ENCODE measurements around the gene BECN2.

Gene BECN2

GRCh38 chr1:241957692-241958494 is at the start of gene BECN2:
TSS of gene BECN2 (plus strand) at chr1:241957767. CDS start at chr1:241957767, 0 bp downstream.
- Histone ChIP-seq H3K9ac (ENCODE audit: low read depth, low read length) (no peak within 1 kb of the TSS), H3K9me3 (ENCODE audit: control insufficient read depth, insufficient read depth, low read length) (no peaks in the 10 kb centered on the region), H3K4me1 (ENCODE audit: insufficient read depth, low read length) (no peaks in the 10 kb centered on the region), H3K36me3 (ENCODE audit: insufficient read depth, low read length) (no peaks in the 10 kb centered on the region)

- Histone ChIP-seq H3K9me3 (ENCODE audit: control insufficient read depth, insufficient read depth, low read length) (no peaks in the 10 kb centered on the region), H3K36me3 (ENCODE audit: insufficient read depth, low read length) (no peaks in the 10 kb centered on the region), H3K9ac (ENCODE audit: low read depth, low read length) (no peak overlapping the region), H3K4me1 (ENCODE audit: insufficient read depth, low read length) (no peaks in the 10 kb centered on the region; the same call in 1 of the 2 replicates)
Measured at GRCh38 chr1:241916196-241916595, 41.4 kb upstream of the BECN2 start.

GRCh38 chr1:241917487-241917886 is 40.1 kb upstream of the BECN2 start:
- Histone ChIP-seq H3K9ac (ENCODE audit: low read depth, low read length) (no peak overlapping the region), H3K9me3 (ENCODE audit: control insufficient read depth, insufficient read depth, low read length) (no peaks in the 10 kb centered on the region), H3K4me1 (ENCODE audit: insufficient read depth, low read length) (no peaks in the 10 kb centered on the region; the same call in 1 of the 2 replicates), H3K36me3 (ENCODE audit: insufficient read depth, low read length) (no peaks in the 10 kb centered on the region)

GRCh38 chr1:241918879-241919278 is 38.7 kb upstream of the BECN2 start:
- no peaks in the 10 kb centered on the region for H3K36me3 ChIP-seq (ENCODE audit: insufficient read depth, low read length)
- H3K4me1 ChIP-seq (ENCODE audit: insufficient read depth, low read length): no peaks in the 10 kb centered on the region; the same call in 1 of the 2 replicates
- H3K9me3 ChIP-seq (ENCODE audit: control insufficient read depth, insufficient read depth, low read length): no peaks in the 10 kb centered on the region
- no peak overlapping the region for H3K9ac ChIP-seq (ENCODE audit: low read depth, low read length)

GRCh38 chr1:241924080-241924808 is 33.3 kb upstream of the BECN2 start:
- no peaks in the 10 kb centered on the region; the same call in 1 of the 2 replicates for H3K4me1 ChIP-seq (ENCODE audit: insufficient read depth, low read length)
- no peak overlapping the region for H3K9ac ChIP-seq (ENCODE audit: low read depth, low read length)
- no peaks in the 10 kb centered on the region for H3K36me3 ChIP-seq (ENCODE audit: insufficient read depth, low read length)
- no peaks in the 10 kb centered on the region for H3K9me3 ChIP-seq (ENCODE audit: control insufficient read depth, insufficient read depth, low read length)

- Histone ChIP-seq H3K4me1 (ENCODE audit: insufficient read depth, low read length) (no peaks in the 10 kb centered on the region; the same call in 1 of the 2 replicates), H3K9ac (ENCODE audit: low read depth, low read length) (no peak overlapping the region), H3K36me3 (ENCODE audit: insufficient read depth, low read length) (no peaks in the 10 kb centered on the region), H3K9me3 (ENCODE audit: control insufficient read depth, insufficient read depth, low read length) (no peaks in the 10 kb centered on the region)
Measured at GRCh38 chr1:241926141-241926540, 31.4 kb upstream of the BECN2 start.

- no peaks in the 10 kb centered on the region for H3K36me3 ChIP-seq (ENCODE audit: insufficient read depth, low read length)
- H3K9me3 ChIP-seq (ENCODE audit: control insufficient read depth, insufficient read depth, low read length): no peaks in the 10 kb centered on the region
- no peak overlapping the region for H3K9ac ChIP-seq (ENCODE audit: low read depth, low read length)
- no peaks in the 10 kb centered on the region; the same call in 1 of the 2 replicates for H3K4me1 ChIP-seq (ENCODE audit: insufficient read depth, low read length)
Measured at GRCh38 chr1:241927321-241927720, 30.2 kb upstream of the BECN2 start.

GRCh38 chr1:241932845-241933244 is 24.7 kb upstream of the BECN2 start:
- Histone ChIP-seq H3K9ac (ENCODE audit: low read depth, low read length) (no peak overlapping the region), H3K4me1 (ENCODE audit: insufficient read depth, low read length) (peaks cover 9% of the 10 kb centered on the region), H3K36me3 (ENCODE audit: insufficient read depth, low read length) (no peaks in the 10 kb centered on the region), H3K9me3 (ENCODE audit: control insufficient read depth, insufficient read depth, low read length) (no peaks in the 10 kb centered on the region)

GRCh38 chr1:241934201-241934848 is 23.2 kb upstream of the BECN2 start:
- H3K9me3 ChIP-seq (ENCODE audit: control insufficient read depth, insufficient read depth, low read length): no peaks in the 10 kb centered on the region; the same call in 1 of the 2 replicates
- peaks cover 9% of the 10 kb centered on the region for H3K4me1 ChIP-seq (ENCODE audit: insufficient read depth, low read length)
- no peak overlapping the region for H3K9ac ChIP-seq (ENCODE audit: low read depth, low read length)
- no peaks in the 10 kb centered on the region for H3K36me3 ChIP-seq (ENCODE audit: insufficient read depth, low read length)

GRCh38 chr1:241934866-241935265 is 22.7 kb upstream of the BECN2 start:
- H3K9ac ChIP-seq (ENCODE audit: low read depth, low read length): no peak overlapping the region
- no peaks in the 10 kb centered on the region; the same call in 1 of the 2 replicates for H3K9me3 ChIP-seq (ENCODE audit: control insufficient read depth, insufficient read depth, low read length)
- peaks cover 9% of the 10 kb centered on the region for H3K4me1 ChIP-seq (ENCODE audit: insufficient read depth, low read length)
- no peaks in the 10 kb centered on the region for H3K36me3 ChIP-seq (ENCODE audit: insufficient read depth, low read length)

- Histone ChIP-seq H3K9ac (ENCODE audit: low read depth, low read length) (no peak overlapping the region), H3K36me3 (ENCODE audit: insufficient read depth, low read length) (no peaks in the 10 kb centered on the region), H3K4me1 (ENCODE audit: insufficient read depth, low read length) (no peaks in the 10 kb centered on the region), H3K9me3 (ENCODE audit: control insufficient read depth, insufficient read depth, low read length) (no peaks in the 10 kb centered on the region; the same call in 1 of the 2 replicates)
Measured at GRCh38 chr1:241939798-241940197, 17.8 kb upstream of the BECN2 start.

- Histone ChIP-seq H3K4me1 (ENCODE audit: insufficient read depth, low read length) (no peaks in the 10 kb centered on the region), H3K36me3 (ENCODE audit: insufficient read depth, low read length) (no peaks in the 10 kb centered on the region), H3K9ac (ENCODE audit: low read depth, low read length) (no peak overlapping the region), H3K9me3 (ENCODE audit: control insufficient read depth, insufficient read depth, low read length) (no peaks in the 10 kb centered on the region; the same call in 1 of the 2 replicates)
Measured at GRCh38 chr1:241942738-241943137, 14.8 kb upstream of the BECN2 start.

- Histone ChIP-seq H3K36me3 (ENCODE audit: insufficient read depth, low read length) (no peaks in the 10 kb centered on the region), H3K4me1 (ENCODE audit: insufficient read depth, low read length) (no peaks in the 10 kb centered on the region), H3K9ac (ENCODE audit: low read depth, low read length) (no peak overlapping the region), H3K9me3 (ENCODE audit: control insufficient read depth, insufficient read depth, low read length) (no peaks in the 10 kb centered on the region)
Measured at GRCh38 chr1:241944300-241944699, 13.3 kb upstream of the BECN2 start.

- Histone ChIP-seq H3K4me1 (ENCODE audit: insufficient read depth, low read length) (no peaks in the 10 kb centered on the region), H3K9me3 (ENCODE audit: control insufficient read depth, insufficient read depth, low read length) (no peaks in the 10 kb centered on the region), H3K36me3 (ENCODE audit: insufficient read depth, low read length) (no peaks in the 10 kb centered on the region), H3K9ac (ENCODE audit: low read depth, low read length) (no peak overlapping the region)
Measured at GRCh38 chr1:241947354-241947753, 10.2 kb upstream of the BECN2 start.
